Kidney tubule cell (primary cell): ENCODE results near the gene UVRAG.
"Not testable (repeated sequence)": the region's sequence is repeated elsewhere in the genome, so short reads cannot be mapped to it uniquely, and the experiment has no call there.

ENCODE experiments used
- DNase-seq: peaks from one replicate; pipeline ENCODE4 v3.0.0-alpha.2; 2018; ENCODE audit warnings: low spot score

UVRAG gene

GRCh38 chr11:75924966-75925784 lies 110.2 kb downstream of the UVRAG start:
- DNase-seq, result peak; percentile 22

DNA sequence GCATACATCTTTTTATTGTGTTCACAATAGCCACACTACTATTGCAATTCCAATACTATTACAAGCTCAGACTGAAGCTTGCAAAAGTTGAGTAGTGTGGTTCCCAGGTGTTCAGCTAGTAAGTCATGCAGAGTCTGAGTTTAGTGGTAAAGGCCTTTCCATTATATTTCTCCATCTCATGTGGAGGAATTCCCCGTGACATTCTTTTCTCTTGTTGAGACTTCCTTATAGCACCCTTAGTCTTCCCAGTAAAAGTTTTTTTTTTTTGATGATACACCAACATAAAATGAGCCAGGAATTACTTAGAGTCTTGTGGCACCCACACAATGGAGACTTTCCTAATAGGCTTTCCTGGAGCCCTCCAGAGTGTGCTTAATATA lies 110.8 kb downstream of the UVRAG start:
- peak; percentile 81 for DNase-seq

DNA sequence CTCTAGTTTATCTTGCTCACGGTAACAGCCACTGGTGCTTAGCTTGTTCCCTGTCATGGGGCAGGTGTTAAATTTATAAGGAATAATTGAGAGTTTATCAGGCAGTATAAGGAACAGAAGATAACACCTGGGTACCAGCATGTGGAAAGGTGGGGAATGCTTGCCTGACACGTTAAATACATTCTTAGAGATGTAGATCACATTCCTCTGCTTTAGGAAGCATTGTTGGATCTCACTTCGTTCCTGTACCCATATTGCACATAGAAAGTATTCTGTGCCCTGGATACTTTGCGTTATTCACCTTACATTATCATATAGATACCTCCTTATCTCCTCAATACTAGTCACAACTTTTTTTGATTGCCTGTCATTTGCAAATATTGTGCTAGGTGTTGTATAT lies 114.7 kb downstream of the UVRAG start:
- DNase-seq, result no peak

GRCh38 chr11:75930534-75930933 lies 115.5 kb downstream of the UVRAG start:
- DNase-seq, result no peak

- peak; percentile 48 for DNase-seq
Observed at GRCh38 chr11:75931124-75931523, 116.1 kb downstream of the UVRAG start.

GRCh38 chr11:75933736-75934135 lies 118.7 kb downstream of the UVRAG start:
- not testable (repeated sequence) for DNase-seq

- DNase-seq, result no peak
Observed at GRCh38 chr11:75934851-75935250, 119.8 kb downstream of the UVRAG start.

DNA sequence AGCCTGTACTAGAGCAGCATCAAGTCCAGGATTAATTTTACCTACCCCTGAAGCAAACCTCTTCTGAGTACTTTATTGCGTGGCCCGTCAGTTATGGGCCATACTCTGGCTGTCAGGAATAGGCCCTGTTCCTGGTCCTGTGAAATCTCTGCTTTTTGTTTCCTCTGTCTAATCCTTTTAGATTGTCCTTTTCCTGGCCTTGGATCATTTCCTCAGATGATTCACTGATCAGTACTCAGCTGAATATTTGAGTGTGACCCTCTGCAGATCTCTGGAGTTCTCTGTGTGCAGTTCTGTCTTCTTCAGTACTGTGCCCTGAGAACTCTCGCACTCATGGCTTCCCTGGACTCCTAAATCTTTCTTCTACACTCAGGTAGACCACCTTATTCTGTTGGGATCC lies 123.5 kb downstream of the UVRAG start:
- DNase-seq, result peak; percentile 17

- no peak for DNase-seq
Observed at GRCh38 chr11:75939516-75939915, 124.5 kb downstream of the UVRAG start.

GRCh38 chr11:75939992-75940391 lies 125.0 kb downstream of the UVRAG start:
- DNase-seq, result no peak

GRCh38 chr11:75940911-75941310 lies 125.9 kb downstream of the UVRAG start:
- DNase-seq, result no peak

- no peak for DNase-seq
Observed at GRCh38 chr11:75944515-75944914, 129.5 kb downstream of the UVRAG start.

DNA sequence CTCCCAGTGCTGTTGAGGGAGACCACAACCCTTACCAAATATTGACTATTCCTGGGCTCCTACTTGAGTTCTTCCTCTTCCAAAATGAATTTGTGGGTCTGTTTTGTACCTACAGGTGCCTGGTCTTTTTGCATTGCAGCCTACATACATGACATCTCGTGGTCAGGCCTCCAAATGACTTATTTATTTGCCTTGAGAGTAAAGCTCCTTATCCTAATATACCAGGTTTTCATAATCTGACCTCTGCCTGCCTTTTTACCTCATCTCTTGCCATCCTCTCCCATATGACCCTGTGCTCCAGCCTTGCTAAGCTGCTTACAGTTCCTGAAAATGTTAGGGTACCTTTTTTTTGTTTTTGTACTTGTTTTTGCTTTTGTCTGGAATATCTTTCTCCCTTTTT lies 130.4 kb downstream of the UVRAG start:
- DNase-seq, result no peak

- no peak for DNase-seq
Observed at GRCh38 chr11:75945947-75946346, 130.9 kb downstream of the UVRAG start.

DNA sequence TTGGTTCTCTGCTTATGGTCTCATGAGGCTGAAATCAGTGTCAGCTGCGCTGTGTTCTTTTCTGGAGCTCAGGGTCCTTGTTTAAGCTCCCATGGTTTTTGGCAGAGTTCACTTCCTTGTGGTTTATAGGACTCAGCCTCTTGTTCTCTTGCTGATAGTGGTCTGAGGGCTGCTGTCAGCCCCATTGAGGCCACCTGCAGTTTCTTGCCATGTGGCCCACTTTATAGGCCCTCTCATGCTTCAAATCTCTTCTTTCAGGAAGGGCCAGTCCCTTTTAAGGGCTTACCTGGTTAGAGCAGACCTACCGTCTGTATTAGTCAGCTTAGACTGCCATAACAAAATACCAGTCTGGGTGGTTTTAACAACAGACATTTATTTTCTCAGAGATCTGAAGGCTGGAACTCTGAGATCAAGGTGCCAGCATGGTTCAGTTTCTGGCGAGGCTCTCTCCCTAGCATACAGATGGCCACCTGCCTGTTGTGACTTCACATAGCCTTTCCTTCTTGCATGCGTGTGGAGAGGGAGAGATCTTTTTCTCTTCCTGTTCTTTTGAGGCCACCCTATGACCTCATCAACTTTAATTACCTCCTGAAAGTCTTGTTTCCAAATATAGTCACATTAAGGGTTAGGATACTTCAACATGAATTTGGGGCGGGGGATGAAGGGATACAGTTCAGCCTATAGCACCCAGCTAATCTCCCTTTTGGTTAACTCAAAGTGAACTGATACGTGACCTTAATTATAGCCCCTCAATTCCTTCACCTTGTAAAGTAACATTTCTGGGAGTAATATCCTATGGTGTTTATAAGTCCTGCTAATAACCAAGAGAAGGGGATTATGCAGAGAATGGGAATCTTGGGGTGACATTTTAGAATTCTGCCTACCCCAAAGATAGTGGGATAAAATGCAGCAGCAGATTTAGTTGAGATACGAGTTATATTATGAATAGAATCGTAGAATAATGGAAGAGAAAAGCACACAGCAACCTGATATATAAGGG lies 131.8 kb downstream of the UVRAG start:
- peak; percentile 39 for DNase-seq

- DNase-seq, result no peak
Observed at GRCh38 chr11:75949023-75949672, 134.1 kb downstream of the UVRAG start.

- no peak for DNase-seq
Observed at GRCh38 chr11:75950141-75950540, 135.1 kb downstream of the UVRAG start.

- DNase-seq, result no peak
Observed at GRCh38 chr11:75954039-75954438, 139.0 kb downstream of the UVRAG start.

- no peak for DNase-seq
Observed at GRCh38 chr11:75955443-75955842, 140.4 kb downstream of the UVRAG start.

DNA sequence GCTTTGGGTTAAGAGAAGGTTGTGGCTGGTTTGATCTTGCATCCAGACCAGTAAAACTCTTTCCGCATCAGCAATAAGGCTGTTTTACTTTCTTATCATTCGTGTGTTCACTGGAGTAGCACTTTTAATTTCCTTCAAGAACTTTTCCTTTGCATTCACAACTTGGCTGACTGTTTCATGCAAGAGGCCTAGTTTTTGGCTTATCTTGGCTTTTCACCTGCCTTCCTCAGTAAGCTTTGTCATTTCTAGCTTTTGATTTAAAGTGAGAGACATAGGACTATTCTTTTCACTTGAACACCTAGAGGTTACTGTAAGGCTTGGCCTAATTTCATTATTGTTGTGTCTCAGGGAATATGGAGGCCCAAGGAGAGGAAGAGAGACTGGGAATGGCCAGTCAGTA lies 144.5 kb downstream of the UVRAG start:
- no peak for DNase-seq

GRCh38 chr11:75964071-75964470 lies 149.1 kb downstream of the UVRAG start:
- no peak for DNase-seq

GRCh38 chr11:75966537-75967287 lies 151.7 kb downstream of the UVRAG start:
- DNase-seq, result peak; percentile 25
